HG03558 (cell line): Measurements from ENCODE around the gene ANKLE1.

Experiments used
- ATAC-seq: cut with Tn5 transposase; IDR thresholded peaks from one replicate; pipeline ENCODE4 v1.9.1; 2021; ENCODE audit warnings: moderate number of reproducible peaks; ENCODE audit not compliant: unreplicated experiment; ENCODE audit errors: extremely low read depth

Gene ANKLE1

GRCh38 chr19:17281391-17282304 lies at the start of gene ANKLE1:
Gene ANKLE1 (plus strand): TSS chr19:17281901. CDS start chr19:17281921, 20 bp downstream.
- no peak for ATAC-seq

GRCh38 chr19:17232258-17232657 lies 49.4 kb upstream of the ANKLE1 start:
- ATAC-seq = no peak

GRCh38 chr19:17234911-17235299 lies 46.8 kb upstream of the ANKLE1 start:
- no peak for ATAC-seq

GRCh38 chr19:17235300-17235970 lies 46.3 kb upstream of the ANKLE1 start:
- no peak for ATAC-seq

- no peak for ATAC-seq
Measured at GRCh38 chr19:17235971-17236777, 45.5 kb upstream of the ANKLE1 start.

- ATAC-seq = no peak
Measured at GRCh38 chr19:17236811-17237543, 44.7 kb upstream of the ANKLE1 start.

- ATAC-seq = no peak
Measured at GRCh38 chr19:17237747-17238706, 43.7 kb upstream of the ANKLE1 start.

- no peak for ATAC-seq
Measured at GRCh38 chr19:17240062-17240752, 41.5 kb upstream of the ANKLE1 start.

- ATAC-seq = no peak
Measured at GRCh38 chr19:17240826-17241399, 40.8 kb upstream of the ANKLE1 start.

- ATAC-seq = no peak
Measured at GRCh38 chr19:17242431-17243208, 39.1 kb upstream of the ANKLE1 start.

GRCh38 chr19:17243211-17243829 lies 38.4 kb upstream of the ANKLE1 start:
- no peak for ATAC-seq

- ATAC-seq = no peak
Measured at GRCh38 chr19:17243830-17244617, 37.7 kb upstream of the ANKLE1 start.

- ATAC-seq = no peak
Measured at GRCh38 chr19:17244618-17245534, 36.8 kb upstream of the ANKLE1 start.

- no peak for ATAC-seq
Measured at GRCh38 chr19:17245535-17245984, 36.1 kb upstream of the ANKLE1 start, which contains the start of gene NR2F6. Gene NR2F6 (minus strand): TSS chr19:17245919. CDS start chr19:17245220, 699 bp downstream.
